Measurements from ENCODE around the gene ACVR2A. TPM values are rescaled to one million over a fixed set of nuclear protein-coding genes. Genes with fewer than 3 reads are reported as not detected.
A peak's percentile ranks its signal among the peaks of the same experiment; 100 is the strongest.

The ACVR2A gene
- total RNA-seq, 1 donor from 2014 or later, result 4.6 TPM

DNA sequence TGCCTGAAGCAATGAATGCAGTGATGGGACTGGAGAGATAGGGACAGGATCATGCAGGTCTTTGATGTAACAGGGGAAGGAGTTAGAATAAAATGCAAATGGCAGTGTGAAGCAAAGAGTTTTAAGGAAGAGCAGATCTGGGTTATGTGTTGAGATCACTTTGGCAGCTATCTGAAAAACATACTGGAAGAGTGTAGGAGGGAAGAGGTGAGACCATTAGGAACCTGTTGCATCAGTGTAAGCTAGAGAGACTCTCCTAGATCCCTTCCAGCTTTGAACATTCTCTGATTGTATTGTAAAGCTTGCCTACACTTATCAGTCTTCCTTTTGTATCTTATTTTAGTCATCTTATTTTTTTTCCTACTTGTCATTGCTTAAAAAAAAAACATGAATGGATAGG, 10.5 kb downstream of the ACVR2A start:
- no peak for DNase-seq (ENCODE audit: low read depth in 2 of 2)

- DNase-seq (ENCODE audit: low read depth in 2 of 2), result no peak
These were observed 11.1 kb downstream of the ACVR2A start for GRCh38 chr2:147855977-147856376.

DNA sequence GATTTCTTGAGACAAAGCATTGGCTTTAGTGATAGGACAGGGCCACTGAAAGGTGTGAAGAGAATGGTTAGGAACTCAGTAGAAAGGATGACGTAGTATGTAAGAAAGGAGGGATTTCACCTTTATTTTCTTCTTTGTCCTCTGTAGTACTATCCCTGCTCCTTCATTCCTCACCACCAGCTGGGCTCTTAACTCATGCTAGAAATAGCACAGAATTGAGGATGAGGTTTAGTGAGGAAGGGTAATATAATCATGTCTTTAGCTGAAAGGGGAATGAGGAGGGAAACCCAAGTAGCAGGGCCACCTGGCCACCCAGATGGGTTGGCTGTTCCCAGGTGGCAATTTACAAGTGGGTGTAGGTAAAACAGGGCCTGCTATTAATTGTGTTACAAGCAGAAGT, 15.2 kb downstream of the ACVR2A start:
- no peak for DNase-seq (ENCODE audit: low read depth in 2 of 2)

- DNase-seq (ENCODE audit: low read depth in 2 of 2), result no peak
These were observed 18.2 kb downstream of the ACVR2A start for GRCh38 chr2:147862859-147863516.

DNA sequence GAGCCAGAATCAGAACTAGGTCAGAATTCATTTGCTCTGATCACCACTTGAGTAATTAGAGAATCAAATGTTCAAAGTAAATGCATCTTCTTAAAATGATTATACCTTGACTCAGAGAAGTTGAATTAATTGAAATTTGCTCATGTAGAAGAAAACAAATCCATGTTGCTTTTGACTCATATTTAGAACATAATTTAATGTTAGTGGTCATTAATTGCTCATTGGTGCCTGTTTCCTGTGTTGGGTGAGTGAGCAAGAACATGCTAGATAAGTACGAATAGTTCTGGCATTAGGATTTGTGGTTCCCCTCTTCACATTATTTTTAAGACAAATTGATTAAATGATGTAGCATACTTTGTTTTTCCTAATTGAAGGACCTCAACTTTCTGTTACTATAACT, 19.0 kb downstream of the ACVR2A start:
- peak in 1 of 2 donors; percentile 1 for DNase-seq (ENCODE audit: low read depth in 2 of 2)

DNA sequence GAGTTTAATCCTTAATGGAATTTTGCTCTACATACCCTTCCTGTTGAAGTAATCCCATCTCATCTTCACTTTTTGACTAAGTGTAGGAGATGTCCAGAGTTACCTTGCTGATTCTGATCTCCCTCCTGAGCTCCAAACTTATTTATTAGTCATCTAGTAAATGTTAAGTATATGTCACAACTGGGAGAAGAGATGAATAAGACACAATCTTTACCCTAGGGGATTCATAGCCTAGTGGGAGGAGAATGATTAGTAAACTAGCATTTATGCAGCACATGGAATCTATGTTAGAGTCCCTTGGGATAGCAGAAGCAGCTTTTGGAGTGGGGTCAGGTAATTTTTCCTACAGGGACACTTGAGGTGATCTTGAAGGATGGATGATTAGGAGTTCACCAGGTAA, 20.7 kb downstream of the ACVR2A start:
- DNase-seq (ENCODE audit: low read depth in 2 of 2), result no peak

DNA sequence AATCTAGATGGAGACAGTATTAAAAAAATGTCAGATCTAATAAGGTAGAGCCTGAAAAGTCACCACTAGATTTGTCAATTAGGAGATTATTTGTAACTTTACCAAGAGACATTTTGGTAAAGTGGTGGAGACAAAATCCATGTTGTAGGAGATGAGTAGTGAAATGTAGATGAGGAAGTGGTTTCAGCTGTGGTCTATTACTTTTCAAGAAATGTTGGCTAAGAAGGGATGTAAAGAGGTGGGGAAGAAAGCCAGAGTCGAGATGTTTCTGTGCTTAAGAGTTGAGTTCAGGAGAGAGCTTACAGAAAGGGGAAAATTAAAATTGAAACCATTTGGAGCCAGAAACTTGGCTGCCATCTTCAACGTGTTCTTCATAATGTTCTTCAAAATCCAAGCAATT, 22.2 kb downstream of the ACVR2A start:
- no peak for DNase-seq (ENCODE audit: low read depth in 2 of 2)

- no peak for DNase-seq (ENCODE audit: low read depth in 2 of 2)
These were observed 25.1 kb downstream of the ACVR2A start for GRCh38 chr2:147869934-147870333.

- DNase-seq (ENCODE audit: low read depth in 2 of 2), result no peak
These were observed 28.1 kb downstream of the ACVR2A start for GRCh38 chr2:147872967-147873366.

DNA sequence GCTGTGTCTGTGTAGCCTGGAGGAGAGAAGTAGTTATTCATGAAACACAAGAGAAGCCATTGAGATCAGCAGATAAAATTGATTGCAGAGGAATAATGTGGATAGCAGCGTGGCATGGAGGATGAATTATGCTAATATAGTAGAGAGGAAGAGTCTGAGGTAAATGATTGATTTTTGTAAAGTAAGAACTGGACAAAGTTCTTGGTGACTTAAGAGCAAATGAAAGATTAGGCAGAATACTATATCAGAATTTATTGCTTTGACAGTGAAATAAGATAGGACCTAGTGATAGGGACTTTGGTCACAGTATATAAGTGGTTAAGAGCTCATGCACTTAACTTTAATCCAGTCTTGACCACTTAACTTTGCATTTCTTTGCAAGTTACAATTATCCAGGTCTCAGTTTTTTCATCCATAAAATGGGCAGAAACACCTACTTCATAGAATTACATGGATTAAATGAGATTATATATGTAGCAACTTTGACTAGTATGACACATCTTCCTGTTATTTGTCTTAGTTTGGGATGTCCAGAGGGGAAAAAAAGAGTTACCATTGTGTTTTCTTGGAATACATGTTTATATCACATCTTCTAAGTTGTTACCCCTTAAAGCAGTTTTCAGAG, 29.1 kb downstream of the ACVR2A start:
- no peak for DNase-seq (ENCODE audit: low read depth in 2 of 2)

- DNase-seq (ENCODE audit: low read depth in 2 of 2), result no peak
These were observed 35.0 kb downstream of the ACVR2A start for GRCh38 chr2:147879846-147880245.

DNA sequence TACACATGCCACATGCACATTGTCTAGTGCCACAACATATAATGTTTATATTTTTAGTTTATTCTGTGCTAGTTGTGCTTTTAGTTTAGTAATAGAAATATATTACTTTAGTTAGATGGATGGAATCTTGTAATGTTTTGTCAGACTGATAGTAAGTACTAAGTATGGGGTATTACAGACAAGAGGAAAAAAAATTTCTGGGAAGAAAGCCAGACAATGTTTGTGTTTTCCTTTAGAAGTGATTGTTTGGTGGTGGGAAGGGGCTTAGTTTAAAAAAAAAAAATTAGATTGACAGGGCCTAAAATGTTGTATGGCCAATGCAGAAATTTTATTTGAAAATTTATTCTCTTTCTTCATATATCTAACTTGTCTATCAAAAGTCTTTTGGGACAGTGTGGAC, 37.8 kb downstream of the ACVR2A start:
- DNase-seq (ENCODE audit: low read depth in 2 of 2), result no peak

GRCh38 chr2:147884830-147885229, 40.0 kb downstream of the ACVR2A start:
- no peak for DNase-seq (ENCODE audit: low read depth in 2 of 2)

GRCh38 chr2:147886136-147886535, 41.3 kb downstream of the ACVR2A start:
- DNase-seq (ENCODE audit: low read depth in 2 of 2), result no peak

GRCh38 chr2:147888680-147889079, 43.9 kb downstream of the ACVR2A start:
- no peak for DNase-seq (ENCODE audit: low read depth in 2 of 2)

GRCh38 chr2:147904051-147904450, 59.2 kb downstream of the ACVR2A start:
- DNase-seq (ENCODE audit: low read depth in 2 of 2), result no peak

- DNase-seq (ENCODE audit: low read depth in 2 of 2), result no peak
These were observed 64.3 kb downstream of the ACVR2A start for GRCh38 chr2:147909178-147909577.

- DNase-seq (ENCODE audit: low read depth in 2 of 2), result peak; percentile 78 to 84
These were observed 66.2 kb downstream of the ACVR2A start for GRCh38 chr2:147910990-147911473.

DNA sequence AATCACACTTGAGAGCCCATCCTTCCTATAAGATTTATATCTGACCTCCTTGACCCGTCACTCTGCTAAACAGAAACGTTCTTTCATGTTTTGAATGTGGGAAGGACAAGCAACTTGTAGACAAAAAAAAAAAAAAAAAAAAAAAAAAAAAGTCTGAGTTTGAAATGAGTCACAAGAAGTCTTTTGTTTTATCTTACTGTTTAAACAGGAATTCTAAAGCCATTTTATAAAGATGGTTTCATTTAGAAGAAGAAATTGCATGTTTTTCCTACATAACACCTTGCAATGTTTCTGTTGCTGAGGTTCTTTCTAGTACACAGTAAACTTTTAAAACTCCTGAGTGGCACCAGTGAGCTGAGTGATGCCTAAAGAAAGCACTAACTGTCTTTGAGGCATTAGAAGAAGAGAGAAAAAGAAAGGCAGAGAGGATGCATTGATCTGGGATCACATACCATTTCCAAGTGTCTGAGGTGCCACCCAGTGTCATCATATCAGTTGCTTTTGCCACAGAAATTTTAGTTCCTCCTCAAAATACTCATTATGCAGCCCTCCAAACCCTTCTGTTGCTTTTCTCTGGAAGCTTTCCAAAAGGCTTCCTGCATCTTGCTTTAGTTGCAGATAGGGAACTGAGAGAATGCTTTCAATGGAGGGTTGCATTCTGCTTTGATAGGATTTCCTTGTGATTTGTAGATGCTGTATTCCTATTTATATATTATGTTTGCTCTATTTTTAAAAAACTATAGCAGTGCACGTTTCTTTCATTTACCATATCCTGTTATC, 69.1 kb downstream of the ACVR2A start:
- peak in 1 of 2 donors; percentile 30 for DNase-seq (ENCODE audit: low read depth in 2 of 2)

DNA sequence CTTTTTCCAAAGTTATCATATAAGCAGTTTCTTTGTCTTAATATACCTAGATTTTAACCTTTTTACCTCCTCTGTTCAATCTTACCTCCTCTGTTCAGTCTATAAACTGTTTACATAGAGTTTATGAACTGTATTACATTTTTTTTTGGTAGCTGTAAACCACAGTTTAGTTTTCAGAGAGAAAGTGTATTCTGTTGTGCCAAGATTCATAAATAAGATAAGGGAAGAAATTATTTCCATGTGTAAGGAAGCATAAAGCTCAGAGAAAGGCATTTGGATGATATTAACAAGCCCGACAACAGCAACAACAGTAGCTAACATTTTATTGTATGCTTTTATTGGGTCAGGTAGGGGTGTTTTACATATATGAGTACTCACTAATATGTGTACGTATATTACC, 71.2 kb downstream of the ACVR2A start:
- DNase-seq (ENCODE audit: low read depth in 2 of 2), result no peak

GRCh38 chr2:147916723-147917122, 71.9 kb downstream of the ACVR2A start:
- DNase-seq (ENCODE audit: low read depth in 2 of 2), result no peak

DNA sequence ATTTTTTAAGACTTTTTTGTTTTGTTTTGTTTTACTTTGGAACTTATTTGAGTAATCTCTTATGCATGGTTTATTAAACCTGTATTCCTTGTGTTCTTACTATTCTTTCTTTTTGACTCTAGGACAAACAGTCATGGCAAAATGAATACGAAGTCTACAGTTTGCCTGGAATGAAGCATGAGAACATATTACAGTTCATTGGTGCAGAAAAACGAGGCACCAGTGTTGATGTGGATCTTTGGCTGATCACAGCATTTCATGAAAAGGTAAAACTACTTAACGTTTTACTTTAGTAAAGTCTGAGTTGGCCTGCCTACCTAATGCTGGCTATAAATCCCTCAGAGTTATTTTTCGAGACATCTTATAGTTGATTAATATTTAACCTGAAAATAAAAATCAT, 72.3 kb downstream of the ACVR2A start:
- no peak for DNase-seq (ENCODE audit: low read depth in 2 of 2)

DNA sequence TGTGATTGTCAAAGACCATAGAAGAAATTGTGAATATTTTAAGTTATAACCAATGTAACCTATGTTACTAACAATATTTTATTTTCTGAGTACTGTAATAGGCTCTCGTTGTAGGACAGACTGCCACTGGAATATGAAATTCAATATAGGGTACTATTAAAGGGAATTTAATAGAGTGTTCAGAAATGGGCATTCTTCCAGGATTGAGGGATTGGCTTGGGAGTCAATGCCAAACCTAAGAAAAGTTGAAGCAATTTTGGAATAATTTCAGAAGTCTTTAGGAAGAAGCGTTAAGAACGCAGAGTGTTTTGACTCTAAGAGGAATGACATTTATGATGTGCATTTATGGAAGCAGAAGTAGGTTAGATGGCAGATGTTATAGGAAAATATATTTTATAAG, 79.0 kb downstream of the ACVR2A start:
- DNase-seq (ENCODE audit: low read depth in 2 of 2), result no peak
